Stimulated activated naive CD8-positive, alpha-beta T cell treated with anti-CD3 and anti-CD28 coated beads, Interleukin-15, Interleukin-2, amounts not matched to agents 100 U/mL and 50 U/mL, for 24 hours (primary cell): Measurements from ENCODE around the gene ZMYM4.

Experiments
- ATAC-seq: fragments of 150-1000 bp; cut with Tn5 transposase; one replicate; pipeline ENCODE4 v1.10.0; 2021
- DNase-seq: peaks from one replicate; pipeline ENCODE4 v3.0.0; 2021

ZMYM4 gene

GRCh38 chr1:35406103-35406502 is 137.6 kb downstream of the ZMYM4 start:
- DNase-seq (no peak), ATAC-seq (no peak)

GRCh38 chr1:35407743-35408142 is 139.2 kb downstream of the ZMYM4 start:
- ATAC-seq, result no peak

GRCh38 chr1:35408925-35409324 is 140.4 kb downstream of the ZMYM4 start:
- no peak for ATAC-seq
- no peak for DNase-seq

More at GRCh38 chr1:35407743-35408142, 139.2 kb downstream of the ZMYM4 start:
- no peak for DNase-seq

- ATAC-seq, result no peak
- DNase-seq, result no peak
These were observed 157.6 kb downstream of the ZMYM4 start for GRCh38 chr1:35426097-35426586.

GRCh38 chr1:35428360-35428759 is 159.9 kb downstream of the ZMYM4 start:
- no peak for DNase-seq
- ATAC-seq, result no peak

- ATAC-seq, result no peak
- DNase-seq, result no peak
These were observed 162.3 kb downstream of the ZMYM4 start for GRCh38 chr1:35430762-35431161.

- no peak for DNase-seq
- ATAC-seq, result peak; percentile 3
These were observed 162.7 kb downstream of the ZMYM4 start for GRCh38 chr1:35431173-35431599.

GRCh38 chr1:35432231-35432630 is 163.7 kb downstream of the ZMYM4 start:
- DNase-seq, result no peak
- no peak for ATAC-seq

GRCh38 chr1:35433714-35434113 is 165.2 kb downstream of the ZMYM4 start:
- ATAC-seq (no peak), DNase-seq (no peak)

- no peak for ATAC-seq
These were observed 166.2 kb downstream of the ZMYM4 start for GRCh38 chr1:35434703-35435102.

GRCh38 chr1:35436078-35436477 is 167.6 kb downstream of the ZMYM4 start:
- no peak for DNase-seq

More at GRCh38 chr1:35434703-35435102, 166.2 kb downstream of the ZMYM4 start:
- no peak for DNase-seq

GRCh38 chr1:35437200-35437599 is 168.7 kb downstream of the ZMYM4 start:
- ATAC-seq (no peak), DNase-seq (no peak)

More at GRCh38 chr1:35436078-35436477, 167.6 kb downstream of the ZMYM4 start:
- no peak for ATAC-seq

GRCh38 chr1:35439626-35440025 is 171.1 kb downstream of the ZMYM4 start:
- DNase-seq (no peak), ATAC-seq (no peak)

GRCh38 chr1:35441926-35442579 is 173.5 kb downstream of the ZMYM4 start:
- ATAC-seq (no peak), DNase-seq (no peak)

GRCh38 chr1:35442734-35443133 is 174.2 kb downstream of the ZMYM4 start:
- ATAC-seq (peak; percentile 61), DNase-seq (peak; percentile 45)

- ATAC-seq (no peak), DNase-seq (no peak)
These were observed 175.4 kb downstream of the ZMYM4 start for GRCh38 chr1:35443768-35444518.

GRCh38 chr1:35444519-35444774 is 175.9 kb downstream of the ZMYM4 start:
- DNase-seq (no peak), ATAC-seq (no peak)

- DNase-seq (no peak), ATAC-seq (no peak)
These were observed 178.8 kb downstream of the ZMYM4 start for GRCh38 chr1:35447278-35447677.

- ATAC-seq, result no peak
- no peak for DNase-seq
These were observed 179.9 kb downstream of the ZMYM4 start for GRCh38 chr1:35448344-35448801.

GRCh38 chr1:35449334-35450008 is 181.0 kb downstream of the ZMYM4 start:
- no peak for DNase-seq
- ATAC-seq, result no peak

- DNase-seq, result peak; percentile 79
- ATAC-seq, result peak; percentile 87
These were observed 182.6 kb downstream of the ZMYM4 start for GRCh38 chr1:35451125-35451528.

GRCh38 chr1:35452106-35452774 is 183.7 kb downstream of the ZMYM4 start:
- DNase-seq (no peak), ATAC-seq (no peak)
